HEK293 (cell line): ENCODE results near the gene TEAD3.

ENCODE experiments used
- ATF2 ChIP-seq: fragments of 450-650 bp; formaldehyde crosslinking; IDR thresholded peaks from 2 replicates; pipeline ENCODE4 v1.5.1; 2016; ENCODE audit warnings: missing biosample characterization, missing genetic modification characterization, low read depth
- CTCF ChIP-seq: fragments of 450-650 bp; formaldehyde crosslinking; IDR thresholded peaks from 2 replicates; pipeline ENCODE4 v1.5.1; 2016; ENCODE audit warnings: missing biosample characterization, missing genetic modification characterization
- RBAK ChIP-seq: fragments of 450-650 bp; formaldehyde crosslinking; IDR thresholded peaks from 2 replicates; pipeline ENCODE4 v1.5.1; 2016; ENCODE audit warnings: missing biosample characterization, missing genetic modification characterization
- REST ChIP-seq: fragments of 450-650 bp; formaldehyde crosslinking; IDR thresholded peaks from 2 replicates; pipeline ENCODE4 v1.5.1; 2016; ENCODE audit warnings: missing biosample characterization, missing genetic modification characterization
- SALL2 ChIP-seq: fragments of 450-650 bp; formaldehyde crosslinking; IDR thresholded peaks from 2 replicates; pipeline ENCODE4 v1.5.0; 2017; ENCODE audit warnings: missing biosample characterization, mild to moderate bottlenecking, missing genetic modification characterization, borderline replicate concordance
- TSHZ1 ChIP-seq: fragments of 450-650 bp; formaldehyde crosslinking; IDR thresholded peaks from 2 replicates; pipeline ENCODE4 v1.5.1; 2016; ENCODE audit warnings: missing biosample characterization, missing genetic modification characterization, borderline replicate concordance
- ZNF426 ChIP-seq: fragments of 450-650 bp; formaldehyde crosslinking; IDR thresholded peaks from 2 replicates; pipeline ENCODE4 v1.5.1; 2017; ENCODE audit warnings: missing biosample characterization, missing genetic modification characterization, mild to moderate bottlenecking, inconsistent platforms, moderate library complexity
- ZNF707 ChIP-seq: fragments of 450-650 bp; formaldehyde crosslinking; IDR thresholded peaks from 2 replicates; pipeline ENCODE4 v1.5.1; 2016; ENCODE audit warnings: missing biosample characterization, missing genetic modification characterization
- ZNF785 ChIP-seq: fragments of 450-650 bp; formaldehyde crosslinking; IDR thresholded peaks from 2 replicates; pipeline ENCODE4 v1.5.1; 2016; ENCODE audit warnings: missing biosample characterization, missing genetic modification characterization

GRCh38 chr6:35512006-35512405, 15.1 kb upstream of the TEAD3 start:
- TF ChIP-seq ATF2 (no peak), CTCF (no peak), REST (no peak), TSHZ1 (tag by site-specific recombination) (no peak), SALL2 (tag by site-specific recombination) (no peak), ZNF426 (no peak), ZNF707 (tag by site-specific recombination) (no peak), ZNF785 (tag by site-specific recombination) (no peak), RBAK (tag by site-specific recombination) (no peak)
